Dermis microvascular lymphatic vessel endothelial cell (primary cell): ENCODE results near the gene SYNGR1. TPM values are rescaled to one million over a fixed set of nuclear protein-coding genes. Genes with fewer than 3 reads are reported as not detected.

ENCODE experiments used
- DNase-seq, 2 donors: peaks; one replicate each; pipeline versions ENCODE4 v3.0.0 to v3.0.0-alpha.2; 2010; ENCODE audit warnings: low read depth in 2 of 2
- total RNA-seq: library from RNA; depleted of rRNA; stranded (reverse); fragments of >200 nt; gene quantifications from 2 replicates; pipeline ENCODE4 v1.2.1, GENCODE V29; 2014

Gene SYNGR1
- total RNA-seq: 0.39 and 0.89 TPM in 2 replicates

GRCh38 chr22:39349967-39350726 lies at the start of gene SYNGR1:
TSS of gene SYNGR1 (plus strand) at chr22:39349991. CDS start at chr22:39350011, 20 bp downstream.
- DNase-seq: no peak

- DNase-seq: no peak
Measured at GRCh38 chr22:39300186-39300830, 49.5 kb upstream of the SYNGR1 start.

- no peak for DNase-seq
Measured at GRCh38 chr22:39301108-39301507, 48.7 kb upstream of the SYNGR1 start.

GRCh38 chr22:39301926-39302325 lies 47.9 kb upstream of the SYNGR1 start:
- no peak for DNase-seq

- DNase-seq: no peak
Measured at GRCh38 chr22:39302431-39302960, 47.3 kb upstream of the SYNGR1 start.

- no peak for DNase-seq
Measured at GRCh38 chr22:39303358-39303757, 46.4 kb upstream of the SYNGR1 start.

GRCh38 chr22:39303892-39304671 lies 45.7 kb upstream of the SYNGR1 start:
- DNase-seq: no peak

- DNase-seq: peak; percentile 35 to 78
Measured at GRCh38 chr22:39306456-39307361, 43.1 kb upstream of the SYNGR1 start.

- peak; percentile 70 to 91 for DNase-seq
Measured at GRCh38 chr22:39308614-39309363, 41.0 kb upstream of the SYNGR1 start.

GRCh38 chr22:39309364-39309861 lies 40.4 kb upstream of the SYNGR1 start:
- DNase-seq: no peak

GRCh38 chr22:39309881-39310714 lies 39.7 kb upstream of the SYNGR1 start:
- no peak for DNase-seq

GRCh38 chr22:39311592-39312400 lies 38.0 kb upstream of the SYNGR1 start:
- DNase-seq: no peak

GRCh38 chr22:39312410-39312809 lies 37.4 kb upstream of the SYNGR1 start:
- DNase-seq: no peak

- DNase-seq: no peak
Measured at GRCh38 chr22:39313258-39314001, 36.4 kb upstream of the SYNGR1 start.

GRCh38 chr22:39314251-39314971 lies 35.4 kb upstream of the SYNGR1 start:
- no peak for DNase-seq

GRCh38 chr22:39315389-39315788 lies 34.4 kb upstream of the SYNGR1 start:
- peak; percentile 33 to 57 for DNase-seq
